ENCODE measurements around the gene EDRF1.
"Not testable (repeated sequence)": the region's sequence is repeated elsewhere in the genome, so short reads cannot be mapped to it uniquely, and the experiment has no call there.

Gene EDRF1
- total RNA-seq, result 14.8 to 36.8 (median 22.9) reads per million in 18 experiments

- DNase-seq, result peak; percentile 99 to 100
These were observed at the start of gene EDRF1 for GRCh38 chr10:125719173-125720001. Gene EDRF1, plus strand, starts transcription at chr10:125719709. Its CDS starts 99 bp downstream, at chr10:125719808.

GRCh38 chr10:125672884-125673283, 46.6 kb upstream of the EDRF1 start:
- DNase-seq, result no peak

- no peak for DNase-seq
These were observed 40.1 kb upstream of the EDRF1 start for GRCh38 chr10:125679436-125679835.

DNA sequence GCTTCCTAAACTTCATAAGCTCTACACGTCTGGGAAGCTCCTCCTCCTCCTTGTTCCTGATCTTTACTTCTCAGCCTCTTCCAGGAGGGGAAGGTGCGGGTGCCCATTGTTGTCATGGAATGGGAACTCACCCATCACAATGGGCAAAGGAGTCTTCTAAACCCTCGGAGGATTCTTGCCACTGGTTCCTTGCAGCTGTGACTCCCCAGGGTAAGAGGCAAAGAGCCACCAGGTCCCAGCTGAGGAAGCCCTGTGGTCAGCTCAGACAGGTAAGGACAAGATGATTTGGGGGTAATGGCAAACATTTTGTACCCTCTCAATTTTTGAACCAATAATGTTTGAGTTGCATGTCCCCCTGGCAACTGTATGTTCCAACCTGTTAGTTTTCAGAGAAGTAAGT, 36.4 kb upstream of the EDRF1 start, which contains the start of gene TEX36:
TSS of gene TEX36 (minus strand) at position 101 of the 400 bp plus-strand sequence. CDS start 174 bp downstream, outside the sequence.
- DNase-seq, result no peak

DNA sequence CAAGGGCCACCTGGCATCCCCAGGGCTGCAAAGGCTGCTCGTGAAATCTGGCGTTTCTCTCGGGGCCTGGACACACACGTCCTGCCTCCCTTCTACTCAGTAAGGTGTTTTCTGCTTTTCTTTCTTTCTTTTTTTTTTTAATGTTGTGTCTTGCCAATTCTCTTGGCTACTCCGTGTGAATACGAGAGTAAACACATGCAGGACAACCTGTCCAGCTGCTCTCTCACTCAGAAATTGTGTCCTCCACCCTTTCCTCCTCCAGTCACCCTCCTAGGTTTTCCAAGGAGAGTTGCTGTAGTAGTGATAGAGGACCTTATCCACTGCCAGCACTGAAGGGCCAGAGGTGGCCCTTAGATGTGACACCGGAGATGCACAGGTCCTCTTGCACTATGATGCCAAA, 35.7 kb upstream of the EDRF1 start:
- DNase-seq, result no peak

GRCh38 chr10:125684581-125684980, 34.9 kb upstream of the EDRF1 start:
- DNase-seq, result peak; percentile 8 to 43

DNA sequence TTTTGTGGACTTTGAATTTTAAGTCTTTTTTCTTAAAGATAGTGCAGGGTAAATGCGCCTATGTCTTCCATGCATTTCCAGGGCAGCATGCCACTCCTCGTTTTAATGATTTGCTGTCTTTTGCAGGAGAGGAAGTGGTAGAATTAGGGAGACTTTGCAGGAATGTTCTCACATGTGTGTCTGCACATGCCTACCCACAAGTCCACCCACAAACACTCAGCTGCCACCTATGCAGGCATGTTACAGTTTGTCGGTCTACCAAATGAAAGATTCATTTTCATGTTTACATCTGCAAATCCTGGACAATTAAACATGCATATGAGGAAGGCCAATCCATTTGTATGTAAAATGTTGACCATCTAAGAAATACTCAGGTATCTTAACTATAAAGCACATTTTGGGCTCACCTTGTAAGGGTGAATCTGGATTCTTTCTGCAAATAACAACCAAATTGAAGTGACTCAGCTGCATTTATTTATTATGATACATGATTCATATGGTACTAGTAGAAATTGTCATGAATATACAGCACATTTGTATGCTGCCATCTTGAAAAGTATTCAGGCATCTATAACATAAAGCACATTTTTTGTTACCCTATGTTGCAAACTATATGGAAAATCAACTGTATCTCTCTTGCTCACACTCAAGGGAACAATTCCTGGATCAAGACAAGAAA, 31.9 kb upstream of the EDRF1 start:
- DNase-seq, result no peak

GRCh38 chr10:125689955-125690569, 29.4 kb upstream of the EDRF1 start:
- no peak for DNase-seq

DNA sequence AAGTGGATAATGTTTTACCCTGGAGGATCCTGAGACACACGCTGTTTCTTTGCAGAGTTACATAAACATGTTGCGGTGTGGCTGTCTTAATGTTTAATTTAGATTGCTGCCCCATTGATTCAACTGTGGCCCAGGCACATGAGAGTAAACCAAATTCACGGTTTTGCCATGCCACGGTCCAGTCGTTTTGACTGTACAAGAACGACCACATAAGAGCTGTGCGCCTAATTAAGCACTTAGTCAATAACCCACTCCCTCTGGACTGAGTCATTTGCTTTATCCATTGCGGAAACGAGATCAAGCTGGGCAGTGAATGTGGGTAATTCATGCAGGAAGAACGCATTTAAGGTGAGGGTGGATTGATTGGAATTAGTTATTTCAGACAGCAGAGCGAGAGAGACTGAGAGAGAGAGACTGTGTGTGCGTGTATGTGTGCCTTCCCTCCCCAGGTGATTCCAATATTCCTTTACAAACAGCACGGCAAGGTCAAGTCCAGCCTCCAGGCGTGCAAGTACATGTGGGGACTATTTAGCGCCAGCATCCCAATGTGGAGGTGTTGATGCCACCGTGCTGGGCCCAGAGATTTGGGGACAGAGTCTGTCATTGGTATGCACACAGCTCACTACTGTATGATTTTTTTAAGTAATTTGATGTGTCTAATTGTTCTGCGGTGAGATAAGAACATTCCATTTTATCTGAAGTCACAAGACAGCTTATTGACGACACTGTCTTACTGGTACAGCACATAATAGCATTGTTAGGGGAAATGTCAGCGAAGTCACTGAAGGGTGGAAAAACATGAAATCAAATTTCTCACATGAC, 28.1 kb upstream of the EDRF1 start:
- DNase-seq, result no peak

- no peak for DNase-seq
These were observed 27.3 kb upstream of the EDRF1 start for GRCh38 chr10:125692196-125692595.

DNA sequence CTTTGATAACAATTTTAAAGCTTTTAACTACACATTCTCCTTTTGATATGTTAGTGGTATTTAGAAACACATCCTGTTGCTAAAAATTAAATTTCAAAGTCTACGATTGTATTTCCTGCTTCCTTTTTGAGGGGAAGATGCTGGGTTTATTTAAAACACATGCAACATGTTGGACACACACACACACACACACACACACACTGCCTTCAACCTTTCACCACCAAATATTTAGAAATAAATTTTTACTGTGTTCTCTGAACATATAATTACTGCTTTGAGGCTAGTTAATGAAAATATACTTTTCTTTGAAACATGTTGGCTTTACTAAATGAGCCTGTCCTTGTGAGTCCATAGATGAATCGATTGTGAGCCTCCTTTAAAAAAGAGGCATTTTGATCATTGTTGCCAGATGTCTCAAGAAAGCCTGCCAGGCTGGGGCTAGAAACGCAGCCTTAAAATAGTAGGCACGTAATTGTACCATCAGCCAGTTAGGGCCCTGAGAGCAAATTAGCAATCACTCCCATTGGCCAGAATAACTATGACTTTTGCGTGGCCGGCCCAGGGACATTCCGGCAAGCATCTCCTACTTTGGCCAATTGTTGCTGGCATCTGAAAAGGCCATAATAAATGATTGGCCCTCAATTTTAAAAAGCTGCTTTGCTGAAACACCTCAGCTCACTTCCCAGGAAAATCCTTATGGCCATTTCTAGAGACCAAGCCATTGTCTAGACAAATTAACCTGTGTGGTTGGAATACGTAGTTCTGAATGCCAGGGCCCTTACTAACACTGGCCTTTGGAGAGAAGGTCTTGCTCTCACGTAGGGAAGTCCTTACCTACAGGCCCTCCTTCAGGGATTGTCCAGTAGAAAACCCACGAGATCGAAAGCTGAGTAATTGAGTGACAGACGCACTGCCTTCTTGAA, 26.6 kb upstream of the EDRF1 start:
- no peak for DNase-seq

DNA sequence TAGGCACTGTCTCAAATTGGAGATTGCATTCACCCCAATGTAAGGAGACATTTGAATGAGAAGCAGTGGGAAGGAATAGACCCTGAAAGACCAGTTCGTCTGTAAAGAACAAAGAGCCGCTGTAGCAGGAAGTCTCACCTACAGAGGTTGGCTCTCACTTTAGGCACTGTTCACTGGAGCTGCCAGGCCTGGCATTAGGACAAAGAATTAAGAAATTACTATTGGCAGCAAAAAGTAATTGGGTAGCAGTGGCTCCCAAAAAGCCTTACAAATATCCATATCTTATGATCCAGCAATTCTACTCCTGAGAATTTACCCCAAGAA, 26.0 kb upstream of the EDRF1 start:
- no peak for DNase-seq

- no peak for DNase-seq
These were observed 24.6 kb upstream of the EDRF1 start for GRCh38 chr10:125694883-125695282.

GRCh38 chr10:125696884-125697283, 22.6 kb upstream of the EDRF1 start:
- not testable (repeated sequence) for DNase-seq

DNA sequence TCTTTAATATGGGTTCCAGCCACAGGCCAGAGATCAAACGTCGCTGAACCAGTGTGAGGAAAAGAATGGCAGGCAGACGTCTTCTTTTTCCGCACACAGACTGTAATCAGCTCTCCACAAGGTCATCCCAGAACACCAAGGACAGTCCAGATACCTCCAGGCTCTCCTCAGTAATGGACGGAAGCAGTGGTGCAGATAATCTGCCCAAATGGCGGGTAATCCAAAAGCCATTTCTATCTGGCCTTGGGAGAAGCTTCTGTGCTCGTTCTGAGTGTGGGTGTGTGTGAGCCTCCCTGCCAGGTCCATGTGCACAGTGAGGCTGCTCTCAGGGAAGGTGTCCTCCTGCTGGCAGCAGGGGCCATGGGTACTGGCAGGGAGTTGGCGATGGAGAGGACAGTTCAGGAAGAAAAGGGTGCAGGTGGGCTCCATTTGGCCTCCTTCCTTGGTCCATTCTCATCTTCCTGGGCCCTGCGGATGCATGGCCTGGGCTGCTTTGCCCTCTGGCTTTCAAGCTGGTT, 21.0 kb upstream of the EDRF1 start:
- DNase-seq, result no peak

- DNase-seq, result no peak
These were observed 19.9 kb upstream of the EDRF1 start for GRCh38 chr10:125699562-125700143.

- DNase-seq, result peak in 1 of 2 donors; percentile 5
These were observed 19.1 kb upstream of the EDRF1 start for GRCh38 chr10:125700355-125700911.

- DNase-seq, result no peak
These were observed 11.7 kb upstream of the EDRF1 start for GRCh38 chr10:125707541-125708468.

DNA sequence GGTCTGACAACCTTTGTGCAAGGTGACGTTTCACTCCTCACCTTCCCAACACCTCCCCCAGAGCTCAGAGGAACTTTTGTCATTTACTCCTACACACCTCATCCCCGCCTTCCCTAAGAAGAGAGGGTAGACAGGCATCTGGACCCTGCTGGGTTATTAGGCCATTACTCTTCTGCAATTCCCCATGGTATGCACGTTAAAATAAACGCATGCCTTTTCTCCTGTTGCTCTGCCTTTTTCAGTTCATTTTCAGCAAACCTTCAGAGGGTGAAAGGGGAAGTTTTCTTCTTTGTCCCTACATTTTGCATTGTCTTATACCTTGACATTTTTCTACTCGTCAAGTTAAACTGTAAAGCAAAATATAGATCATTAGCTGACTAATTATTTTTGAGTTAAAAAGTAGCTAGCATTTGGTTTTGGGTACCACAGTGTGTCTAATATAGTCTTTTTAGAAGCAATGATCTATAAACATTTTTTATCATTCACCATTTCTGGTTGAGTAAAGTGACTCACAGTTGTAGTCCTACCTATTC, 10.5 kb upstream of the EDRF1 start:
- no peak for DNase-seq
